Liver (tissue), 3 donors: ENCODE measurements around the gene GATA5.

Source experiments
- CTCF ChIP-seq: fragments of 150-350 bp; IDR thresholded peaks from 2 replicates; pipeline ENCODE4 v1.5.1; 2017; ENCODE audit warnings: improper control_type of control experiment, low read depth, low read length; ENCODE audit not compliant: missing input control
- FOXA1 ChIP-seq: IDR thresholded peaks from 2 replicates; pipeline ENCODE4 v1.6.1; 2016; ENCODE audit warnings: antibody characterized with exemption
- FOXA2 ChIP-seq: IDR thresholded peaks from 2 replicates; pipeline ENCODE4 v1.6.1; 2016; ENCODE audit warnings: antibody characterized with exemption
- GABPA ChIP-seq, 2 donors: IDR thresholded peaks in 1 of 2; conservative IDR thresholded peaks in 1 of 2; 2 replicates each; pipeline ENCODE4 v1.6.1; 2016; ENCODE audit warnings: antibody characterized with exemption in 2 of 2, mild to moderate bottlenecking in 1 of 2, moderate library complexity in 1 of 2
- HNF4A ChIP-seq, 2 donors: conservative IDR thresholded peaks; 2 replicates each; pipeline ENCODE4 v1.6.1; 2016; ENCODE audit warnings: antibody characterized with exemption in 2 of 2, mild to moderate bottlenecking in 2 of 2
- HNF4G ChIP-seq: IDR thresholded peaks from 2 replicates; pipeline ENCODE4 v1.6.1; 2016; ENCODE audit warnings: antibody characterized with exemption
- JUND ChIP-seq, 2 donors: IDR thresholded peaks; 2 replicates each; pipeline ENCODE4 v1.6.1; 2016; ENCODE audit warnings: antibody characterized with exemption in 2 of 2
- NR2F2 ChIP-seq: IDR thresholded peaks from 2 replicates; pipeline ENCODE4 v1.6.1; 2016; ENCODE audit warnings: antibody characterized with exemption
- RAD21 ChIP-seq, 2 donors: IDR thresholded peaks; 2 replicates each; pipeline ENCODE4 v1.6.1; 2016; ENCODE audit warnings: antibody characterized with exemption in 2 of 2, mild to moderate bottlenecking in 2 of 2
- REST ChIP-seq: IDR thresholded peaks from 2 replicates; pipeline ENCODE4 v1.6.1; 2016; ENCODE audit warnings: antibody characterized with exemption, mild to moderate bottlenecking
- SP1 ChIP-seq: IDR thresholded peaks from 2 replicates; pipeline ENCODE4 v1.6.1; 2018; ENCODE audit warnings: antibody characterized with exemption, mild to moderate bottlenecking
- TAF1 ChIP-seq: conservative IDR thresholded peaks from 2 replicates; pipeline ENCODE4 v1.6.1; 2016; ENCODE audit warnings: antibody characterized with exemption, mild to moderate bottlenecking
- YY1 ChIP-seq: IDR thresholded peaks from 2 replicates; pipeline ENCODE4 v1.6.1; 2016; ENCODE audit warnings: antibody characterized with exemption, mild to moderate bottlenecking
- TF ChIP-seq, protein P1 (sequence below): IDR thresholded peaks from 2 replicates; pipeline ENCODE4 v1.6.1; 2016; ENCODE audit warnings: antibody characterized with exemption
- donor health status: healthy.
- donor health status: healthy.

- TF ChIP-seq CTCF (no peak), YY1 (no peak), HNF4G (no peak), TAF1 (no peak), SP1 (no peak), RAD21 (IDR thresholded peaks at IDR 0.05) (no peak), GABPA (IDR thresholded peaks at IDR 0.05 in 1 of 2, conservative IDR thresholded peaks at IDR 0.05 in 1 of 2) (no peak), HNF4A (conservative IDR thresholded peaks at IDR 0.05) (no peak), REST (no peak), FOXA1 (no peak), NR2F2 (no peak), JUND (IDR thresholded peaks at IDR 0.05) (no peak), FOXA2 (no peak)
- TF ChIP-seq, protein P1, sequence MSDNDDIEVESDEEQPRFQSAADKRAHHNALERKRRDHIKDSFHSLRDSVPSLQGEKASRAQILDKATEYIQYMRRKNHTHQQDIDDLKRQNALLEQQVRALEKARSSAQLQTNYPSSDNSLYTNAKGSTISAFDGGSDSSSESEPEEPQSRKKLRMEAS = no peak
These were observed 20.2 kb upstream of the GATA5 start for GRCh38 chr20:62495749-62496567.
